ENCODE data around the gene WNT7A. TPM values are rescaled to one million over a fixed set of nuclear protein-coding genes. Genes with fewer than 3 reads are reported as not detected.

Gene WNT7A
- total RNA-seq, 2 donors from 2014 or later: 0.13 TPM; not detected in 1

- no peak overlapping the region for H3K27ac ChIP-seq (ENCODE audit: low read depth, low read length)
- no peaks in the 10 kb centered on the region for H3K9me3 ChIP-seq (ENCODE audit: control insufficient read depth, low read length)
- no peak overlapping the region for H3K27ac Mint-ChIP-seq
- no peaks in the 10 kb centered on the region for H3K4me1 ChIP-seq (ENCODE audit: control insufficient read depth, insufficient read depth, low read length)
- no peaks in the 10 kb centered on the region for H3K27me3 ChIP-seq (ENCODE audit: control insufficient read depth, insufficient read depth, low read length, poor library complexity, severe bottlenecking)
- H3K4me1 Mint-ChIP-seq: no peaks in the 10 kb centered on the region
- no peaks in the 10 kb centered on the region for H3K9me3 Mint-ChIP-seq
- no peaks in the 10 kb centered on the region for H3K36me3 Mint-ChIP-seq (ENCODE audit: low read depth)
- H3K4me3 Mint-ChIP-seq: no peak overlapping the region
- no peak overlapping the region for H3K4me3 ChIP-seq (ENCODE audit: low read length)
- 86 to 100% methylated on average over 3 to 4 of the region's 4 CpGs for WGBS, 2 experiments (ENCODE audit: insufficient coverage in 1 of 2, insufficient read length in 1 of 2)
- H3K36me3 ChIP-seq (ENCODE audit: control insufficient read depth, insufficient read depth, low read length): no peaks in the 10 kb centered on the region
- H3K27me3 Mint-ChIP-seq (ENCODE audit: insufficient read depth): no peaks in the 10 kb centered on the region
- H3K9ac ChIP-seq (ENCODE audit: extremely low read depth, low read length, poor library complexity, severe bottlenecking): no peak overlapping the region
- no peak for DNase-seq
- no peak for TF ChIP-seq CTCF (conservative IDR thresholded peaks at IDR 0.05)
These were observed 37.6 kb downstream of the WNT7A start for GRCh38 chr3:13842226-13842625.

- H3K9ac ChIP-seq (ENCODE audit: extremely low read depth, low read length, poor library complexity, severe bottlenecking): no peak overlapping the region
- no peaks in the 10 kb centered on the region for H3K27me3 ChIP-seq (ENCODE audit: control insufficient read depth, insufficient read depth, low read length, poor library complexity, severe bottlenecking)
- Mint-ChIP-seq H3K27ac (no peak overlapping the region), H3K27me3 (ENCODE audit: insufficient read depth) (no peaks in the 10 kb centered on the region), H3K9me3 (no peaks in the 10 kb centered on the region), H3K4me3 (no peak overlapping the region), H3K4me1 (no peaks in the 10 kb centered on the region), H3K36me3 (ENCODE audit: low read depth) (no peaks in the 10 kb centered on the region)
- no peak for DNase-seq
- no peak overlapping the region for H3K4me3 ChIP-seq (ENCODE audit: low read length)
- no peaks in the 10 kb centered on the region for H3K9me3 ChIP-seq (ENCODE audit: control insufficient read depth, low read length)
- WGBS, 2 experiments (ENCODE audit: insufficient coverage in 1 of 2, insufficient read length in 1 of 2): 80 to 87% methylated on average over 3 to 4 of the region's 4 CpGs
- no peaks in the 10 kb centered on the region for H3K4me1 ChIP-seq (ENCODE audit: control insufficient read depth, insufficient read depth, low read length)
- no peak for TF ChIP-seq CTCF (conservative IDR thresholded peaks at IDR 0.05)
- no peak overlapping the region for H3K27ac ChIP-seq (ENCODE audit: low read depth, low read length)
- H3K36me3 ChIP-seq (ENCODE audit: control insufficient read depth, insufficient read depth, low read length): no peaks in the 10 kb centered on the region
These were observed 38.0 kb downstream of the WNT7A start for GRCh38 chr3:13841826-13842225.

GRCh38 chr3:13841141-13841540, 38.7 kb downstream of the WNT7A start:
- Histone ChIP-seq H3K27ac (ENCODE audit: low read depth, low read length) (no peak overlapping the region), H3K9ac (ENCODE audit: extremely low read depth, low read length, poor library complexity, severe bottlenecking) (no peak overlapping the region), H3K9me3 (ENCODE audit: control insufficient read depth, low read length) (no peaks in the 10 kb centered on the region), H3K4me3 (ENCODE audit: low read length) (no peak overlapping the region), H3K27me3 (ENCODE audit: control insufficient read depth, insufficient read depth, low read length, poor library complexity, severe bottlenecking) (no peaks in the 10 kb centered on the region), H3K4me1 (ENCODE audit: control insufficient read depth, insufficient read depth, low read length) (no peaks in the 10 kb centered on the region), H3K36me3 (ENCODE audit: control insufficient read depth, insufficient read depth, low read length) (no peaks in the 10 kb centered on the region)
- Mint-ChIP-seq H3K9me3 (no peaks in the 10 kb centered on the region), H3K36me3 (ENCODE audit: low read depth) (no peaks in the 10 kb centered on the region), H3K27ac (no peak overlapping the region), H3K27me3 (ENCODE audit: insufficient read depth) (no peaks in the 10 kb centered on the region), H3K4me1 (no peaks in the 10 kb centered on the region), H3K4me3 (no peak overlapping the region)
- 83% methylated on average over 8 of the region's 8 CpGs for WGBS, 2 experiments (ENCODE audit: insufficient coverage in 1 of 2, insufficient read length in 1 of 2)
- TF ChIP-seq CTCF (conservative IDR thresholded peaks at IDR 0.05): no peak
- no peak for DNase-seq
